IMR-90 (cell line): Measurements from ENCODE around the gene TBC1D23. TPM values are rescaled to one million over a fixed set of nuclear protein-coding genes. Genes with fewer than 3 reads are reported as not detected.

Experiments used
- ATAC-seq: fragments of 200-7000 bp; cut with Tn5 transposase; 2 replicates; pipeline ENCODE4 v1.9.1; 2020; ENCODE audit warnings: low read depth, mild to moderate bottlenecking, moderate library complexity
- BruUV-seq: library from RNA; stranded (reverse); fragments of 400-500 nt; replicated peaks from 2 replicates; lab custom pipeline; 2021; lab: Mats Ljungman, UMichigan
- CTCF ChIA-PET: fragments of 300-600 bp; formaldehyde crosslinking; extraction: SDS; loops from one replicate; lab custom pipeline; 2021; ENCODE audit warnings: antibody characterized with exemption; lab: Yijun Ruan, JAX
- POLR2A ChIA-PET: fragments of 300-600 bp; sonication (Branson Sonifier 250); formaldehyde crosslinking; loops from one replicate; lab custom pipeline; 2022; ENCODE audit warnings: antibody characterized with exemption; ENCODE audit not compliant: unreplicated experiment; lab: Charles Lee
- DNase-seq: peaks from one replicate; pipeline ENCODE4 v3.0.0; 2013
- H2AFZ ChIP-seq: replicated peaks from 2 replicates; pipeline ENCODE3; 2013; ENCODE audit warnings: low read length, mild to moderate bottlenecking; ENCODE audit not compliant: poor library complexity
- H2AK5ac ChIP-seq: 2 replicates; pipeline ENCODE4 v1.6.1; 2013; ENCODE audit warnings: low read depth, low read length, inconsistent platforms
- H2AK9ac ChIP-seq: replicated peaks from 2 replicates; pipeline ENCODE3; 2013; ENCODE audit warnings: mild to moderate bottlenecking, low read depth, low read length, moderate library complexity; ENCODE audit not compliant: poor library complexity
- H2BK120ac ChIP-seq: 2 replicates; pipeline ENCODE4 v1.6.1; 2013; ENCODE audit warnings: low read depth, low read length, inconsistent platforms
- H2BK15ac ChIP-seq: 3 replicates; pipeline ENCODE4 v1.6.1; 2013; ENCODE audit warnings: low read depth, low read length, inconsistent platforms
- H2BK20ac ChIP-seq: 2 replicates; pipeline ENCODE4 v1.6.1; 2013; ENCODE audit warnings: low read depth, mild to moderate bottlenecking, inconsistent platforms, low read length, moderate library complexity
- H2BK5ac ChIP-seq: 2 replicates; pipeline ENCODE4 v1.6.1; 2013; ENCODE audit warnings: mild to moderate bottlenecking, low read depth, low read length, inconsistent platforms; ENCODE audit not compliant: poor library complexity, severe bottlenecking
- H3K14ac ChIP-seq: replicated peaks from 2 replicates; pipeline ENCODE4 v1.6.1; 2013; ENCODE audit warnings: low read depth, low read length, inconsistent platforms
- H3K18ac ChIP-seq: 2 replicates; pipeline ENCODE4 v1.6.1; 2013; ENCODE audit warnings: low read depth, low read length, control low read depth
- H3K23ac ChIP-seq: 2 replicates; pipeline ENCODE4 v1.6.1; 2013; ENCODE audit warnings: low read depth, low read length, inconsistent platforms
- H3K27ac ChIP-seq: 2 replicates; pipeline ENCODE4 v1.5.1; 2013; ENCODE audit warnings: mild to moderate bottlenecking, control low read depth, low read length; ENCODE audit not compliant: insufficient read depth
- H3K27me3 ChIP-seq: 2 replicates; pipeline ENCODE4 v1.6.1; 2013; ENCODE audit warnings: low read length; ENCODE audit not compliant: control insufficient read depth, insufficient read depth
- H3K36me3 ChIP-seq: 2 replicates; pipeline ENCODE4 v1.6.1; 2013; ENCODE audit warnings: low read length, mixed read lengths; ENCODE audit not compliant: control insufficient read depth, insufficient read depth
- H3K4ac ChIP-seq: 2 replicates; pipeline ENCODE4 v1.6.1; 2013; ENCODE audit warnings: low read depth, low read length, inconsistent platforms
- H3K4me1 ChIP-seq: 2 replicates; pipeline ENCODE4 v1.6.1; 2013; ENCODE audit warnings: low read length, mixed read lengths; ENCODE audit not compliant: control insufficient read depth, insufficient read depth
- H3K4me2 ChIP-seq: 2 replicates; pipeline ENCODE4 v1.6.1; 2013; ENCODE audit warnings: low read depth, mild to moderate bottlenecking, control low read depth, low read length, moderate library complexity
- H3K4me3 ChIP-seq: 2 replicates; pipeline ENCODE4 v1.5.1; 2013; ENCODE audit warnings: low read depth, mild to moderate bottlenecking, control low read depth, low read length, moderate library complexity; ENCODE audit not compliant: insufficient read depth
- H3K56ac ChIP-seq: 2 replicates; pipeline ENCODE4 v1.6.1; 2013; ENCODE audit warnings: low read length, inconsistent platforms; ENCODE audit not compliant: insufficient read depth; ENCODE audit errors: extremely low read depth
- H3K79me1 ChIP-seq, 2 experiments: 2 replicates each; pipeline ENCODE4 v1.6.1; 2013; ENCODE audit warnings: low read length in 2 of 2, inconsistent platforms in 1 of 2, low read depth in 1 of 2
- H3K9ac ChIP-seq: 2 replicates; pipeline ENCODE4 v1.6.1; 2013; ENCODE audit warnings: low read depth, low read length, control low read depth
- H3K9me1 ChIP-seq: 2 replicates; pipeline ENCODE4 v1.6.1; 2013; ENCODE audit warnings: low read length, inconsistent platforms; ENCODE audit not compliant: insufficient read depth
- H3K9me3 ChIP-seq: 2 replicates; pipeline ENCODE4 v1.6.1; 2013; ENCODE audit warnings: low read length; ENCODE audit not compliant: control insufficient read depth, insufficient read depth
- H4K20me1 ChIP-seq: 2 replicates; pipeline ENCODE4 v1.6.1; 2013; ENCODE audit warnings: low read length, inconsistent platforms; ENCODE audit not compliant: insufficient read depth
- H4K5ac ChIP-seq: 2 replicates; pipeline ENCODE4 v1.6.1; 2013; ENCODE audit warnings: mild to moderate bottlenecking, low read depth, low read length, control low read depth
- H4K8ac ChIP-seq, 2 experiments: 2 replicates each; pipeline ENCODE4 v1.6.1; 2013; ENCODE audit warnings: low read depth in 2 of 2, low read length in 2 of 2, control low read depth in 1 of 2, inconsistent platforms in 1 of 2
- H4K91ac ChIP-seq: 2 replicates; pipeline ENCODE4 v1.6.1; 2013; ENCODE audit warnings: low read depth, low read length, inconsistent platforms; ENCODE audit not compliant: insufficient read depth
- MAZ ChIP-seq: IDR thresholded peaks from 2 replicates; pipeline ENCODE4 v1.6.1; 2012; ENCODE audit warnings: low read depth, mild to moderate bottlenecking, low read length, improper control_type of control experiment, moderate library complexity, borderline replicate concordance
- MXI1 ChIP-seq: IDR thresholded peaks from 2 replicates; pipeline ENCODE4 v1.6.1; 2012; ENCODE audit warnings: low read depth, mild to moderate bottlenecking, low read length, moderate library complexity, borderline replicate concordance
- RFX5 ChIP-seq: IDR thresholded peaks from 2 replicates; pipeline ENCODE4 v1.8.0; 2012; ENCODE audit warnings: low read depth, mild to moderate bottlenecking, low read length, moderate library complexity
- USF2 ChIP-seq: fragments of 150-350 bp; IDR thresholded peaks from 2 replicates; pipeline ENCODE4 v1.6.1; 2017; ENCODE audit warnings: mild to moderate bottlenecking, antibody characterized with exemption, low read length, low read depth
- WGBS, 2 experiments: methylation state at CpG; one replicate each; pipeline versions ENCODE4 v1.1.5 to v1.1.7; 2013; ENCODE audit warnings: missing lambda C conversion rate in 2 of 2; ENCODE audit not compliant: insufficient read length in 1 of 2; ENCODE audit errors: extremely low coverage in 2 of 2; 5-methylcytosine and 5-hydroxymethylcytosine counted together
- dilution Hi-C: fragments of 300-500 bp; cut with HindIII; formaldehyde crosslinking; loops from one replicate; pipeline ENCODE4 v1.14.3; 2018; ENCODE audit warnings: low sequenced_read_pairs; ENCODE audit not compliant: unreplicated experiment
- in situ Hi-C: fragments of 300-500 bp; cut with MboI; formaldehyde crosslinking; loops from 3 replicates; pipeline ENCODE4 v1.14.3; 2019; ENCODE audit warnings: low sequenced_read_pairs, inconsistent platforms, mixed read lengths
- intact Hi-C: fragments of 100-400 bp; cut with micrococcal nuclease; formaldehyde crosslinking; loops from 2 replicates; pipeline ENCODE4 v1.10.0; 2022
- polyA plus RNA-seq, 3 experiments: library from polyadenylated mRNA; depleted of rRNA; stranded (reverse); fragments of >200 nt; gene quantifications; 2 replicates each; pipeline ENCODE4 v1.2.3, GENCODE V29; 2012; ENCODE audit warnings: low replicate concordance in 1 of 3
- total RNA-seq: library from RNA; depleted of rRNA; stranded (reverse); fragments of >200 nt; gene quantifications from 2 replicates; pipeline ENCODE4 v1.2.3, GENCODE V29; 2012

Gene TBC1D23
- total and polyA plus RNA-seq, 2 of the 4 experiments (the other 2 are of a cell fraction), result 21.2 to 67.0 TPM

GRCh38 chr3:100257586-100257985, 3.2 kb upstream of the TBC1D23 start:
- Histone ChIP-seq H3K27ac (no peak overlapping the region), H3K9me1 (no peaks in the 10 kb centered on the region), H3K27me3 (no peaks in the 10 kb centered on the region), H3K36me3 (no peaks in the 10 kb centered on the region), H2BK120ac (no peak overlapping the region), H3K4me3 (no peak overlapping the region), H3K14ac (peak overlapping the region; percentile 59), H2BK20ac (peak overlapping the region; percentile 13; the same call in 1 of the 2 replicates), H2BK15ac (peak overlapping the region; percentile 29; the same call in 2 of the 3 replicates), H4K20me1 (0 out of 2 replicates have a peak, but pooled peaks cover 4% of the 10 kb centered on the region), H3K9ac (no peak overlapping the region), H2BK5ac (peak overlapping the region; percentile 34), H3K79me1 (peaks cover 0 to 11% of the 10 kb centered on the region in 2 experiments; a peak in 3 of 4 replicates), H2AK9ac (no peak overlapping the region), H3K23ac (peak overlapping the region; percentile 29; the same call in 1 of the 2 replicates), H3K56ac (no peak overlapping the region), H2AK5ac (peak overlapping the region; percentile 76), H3K9me3 (no peaks in the 10 kb centered on the region), H3K4me2 (no peak overlapping the region), H4K8ac (peak overlapping the region in 1 of 2 experiments; percentile 27; a peak in 1 of 4 replicates), H3K4ac (no peak overlapping the region), H3K18ac (no peak overlapping the region), H3K4me1 (peaks cover 9% of the 10 kb centered on the region), H4K91ac (no peak overlapping the region), H4K5ac (no peak overlapping the region), H2AFZ (peak overlapping the region; percentile 40)
- WGBS, 2 experiments, result no CpG with 5 or more reads among the region's 3 CpGs
- ATAC-seq (no peak), DNase-seq (peak; percentile 67)
- ChIA-PET POLR2A (no interaction called here), CTCF (no interaction called here)
- in situ Hi-C loops (loop anchor here (10.0 kb wide), 1 partner anchor 193 kb away; no protein-coding TSS in a partner anchor), intact Hi-C loops (no loop called here), dilution Hi-C loops (no loop called here)
- TF ChIP-seq MAZ (no peak), MXI1 (no peak), USF2 (no peak), RFX5 (no peak)
- BruUV-seq, result no TSS peak
